ENCODE results near the gene RFNG. TPM values are rescaled to one million over a fixed set of nuclear protein-coding genes. Genes with fewer than 3 reads are reported as not detected.

Gene RFNG
- total and polyA plus RNA-seq, 8 donors = 29.3 to 52.7 (median 45.5) TPM

GRCh38 chr17:82085931-82086764 lies 34.5 kb upstream of the RFNG start:
- DNase-seq = peak in 1 of 4 donors; percentile 68
- H3K36me3 ChIP-seq = peaks cover 0 to 100% of the 10 kb centered on the region in 2 donors
- H3K4me1 ChIP-seq = no peaks in the 10 kb centered on the region
- intact Hi-C loops (cut with DNase I) = no loop called here
- no peaks in the 10 kb centered on the region for H3K27me3 ChIP-seq
- no peak overlapping the region for H3K4me3 ChIP-seq
- no peak for ATAC-seq
- no peak overlapping the region for H3K27ac ChIP-seq
- no peak for TF ChIP-seq CTCF (IDR thresholded peaks at IDR 0.05)
- no peaks in the 10 kb centered on the region for H3K9me3 ChIP-seq

GRCh38 chr17:82085031-82085861 lies 33.6 kb upstream of the RFNG start:
- no peak for TF ChIP-seq CTCF (IDR thresholded peaks at IDR 0.05)

GRCh38 chr17:82084373-82085030 lies 32.9 kb upstream of the RFNG start:
- Histone ChIP-seq H3K27me3 (no peaks in the 10 kb centered on the region), H3K27ac (no peak overlapping the region), H3K9me3 (no peaks in the 10 kb centered on the region), H3K36me3 (peaks cover 0 to 100% of the 10 kb centered on the region in 2 donors), H3K4me3 (no peak overlapping the region), H3K4me1 (no peaks in the 10 kb centered on the region)
- ATAC-seq = no peak
- no peak for TF ChIP-seq CTCF (IDR thresholded peaks at IDR 0.05)
- no peak for DNase-seq
- intact Hi-C loops (cut with DNase I) = no loop called here

More at GRCh38 chr17:82085031-82085861, 33.6 kb upstream of the RFNG start:
- no peak for DNase-seq
- ATAC-seq = no peak
- H3K4me3 ChIP-seq = no peak overlapping the region
- H3K4me1 ChIP-seq = no peaks in the 10 kb centered on the region
- H3K36me3 ChIP-seq = peaks cover 0 to 100% of the 10 kb centered on the region in 2 donors
- H3K9me3 ChIP-seq = no peaks in the 10 kb centered on the region
- H3K27ac ChIP-seq = no peak overlapping the region
- H3K27me3 ChIP-seq = no peaks in the 10 kb centered on the region
- intact Hi-C loops (cut with DNase I) = no loop called here

- no peaks in the 10 kb centered on the region for H3K9me3 ChIP-seq
- H3K36me3 ChIP-seq = peaks cover 0 to 100% of the 10 kb centered on the region in 2 donors
- no peak overlapping the region for H3K27ac ChIP-seq
- H3K27me3 ChIP-seq = no peaks in the 10 kb centered on the region
- DNase-seq (no peak), ATAC-seq (no peak)
- intact Hi-C loops (cut with DNase I) = no loop called here
- no peak overlapping the region for H3K4me3 ChIP-seq
- no peak for TF ChIP-seq CTCF (IDR thresholded peaks at IDR 0.05)
- no peaks in the 10 kb centered on the region for H3K4me1 ChIP-seq
Measured at GRCh38 chr17:82083533-82084359, 32.1 kb upstream of the RFNG start.
